H1 (cell line): ENCODE measurements around the gene CHCHD1. TPM values are rescaled to one million over a fixed set of nuclear protein-coding genes. Genes with fewer than 3 reads are reported as not detected.

Experiments
- CTCF ChIA-PET: fragments of 300-600 bp; sonication (Branson Sonifier 250); formaldehyde crosslinking; loops from one replicate; lab custom pipeline; 2021; ENCODE audit not compliant: partially characterized antibody; lab: Charles Lee
- POLR2A ChIA-PET: fragments of 300-600 bp; sonication (Branson Sonifier 250); formaldehyde crosslinking; loops from one replicate; lab custom pipeline; 2021; ENCODE audit warnings: inconsistent platforms; ENCODE audit not compliant: partially characterized antibody; lab: Charles Lee
- DNase-seq, 2 experiments: peaks; one replicate each; pipeline versions ENCODE4 v3.0.0 to v3.0.0-alpha.2; 2010 to 2022; ENCODE audit warnings: low spot score in 2 of 2, low read depth in 1 of 2, mixed read lengths in 1 of 2
- FAIRE-seq: peaks from 2 replicates; lab custom pipeline; 2011; peaks lifted over from hg19 to GRCh38; lab: Jason Lieb, UNC
- H2AFZ ChIP-seq: 2 replicates; pipeline ENCODE4 v1.8.1; 2012; ENCODE audit warnings: low read length, inconsistent platforms
- H2AK5ac ChIP-seq: 2 replicates; pipeline ENCODE4 v1.6.1; 2013; ENCODE audit warnings: low read depth, low read length
- H2BK120ac ChIP-seq: replicated peaks from 2 replicates; pipeline ENCODE3; 2013; ENCODE audit warnings: low read depth, low read length, inconsistent platforms
- H2BK12ac ChIP-seq: 2 replicates; pipeline ENCODE4 v1.6.1; 2013; ENCODE audit warnings: low read depth, low read length
- H2BK15ac ChIP-seq: 2 replicates; pipeline ENCODE4 v1.6.1; 2013; ENCODE audit warnings: low read length
- H2BK20ac ChIP-seq: 2 replicates; pipeline ENCODE4 v1.6.1; 2013; ENCODE audit warnings: low read length
- H2BK5ac ChIP-seq: 2 replicates; pipeline ENCODE4 v1.6.1; 2013; ENCODE audit warnings: low read depth, low read length
- H3K14ac ChIP-seq: 2 replicates; pipeline ENCODE4 v1.6.1; 2013; ENCODE audit warnings: inconsistent platforms; ENCODE audit not compliant: insufficient read length
- H3K18ac ChIP-seq: 2 replicates; pipeline ENCODE4 v1.6.1; 2013; ENCODE audit warnings: low read length; ENCODE audit errors: extremely low read depth
- H3K23ac ChIP-seq: 2 replicates; pipeline ENCODE4 v1.6.1; 2013; ENCODE audit warnings: inconsistent platforms; ENCODE audit not compliant: insufficient read length
- H3K23me2 ChIP-seq: 2 replicates; pipeline ENCODE4 v1.6.1; 2013; ENCODE audit warnings: low read depth, low read length
- H3K27ac ChIP-seq: 2 replicates; pipeline ENCODE4 v1.6.1; 2011; ENCODE audit warnings: low read depth, low read length, inconsistent platforms
- H3K27me3 ChIP-seq, 4 experiments: replicated peaks in 1 of 4; 1 replicate in 1 of 4; 2 replicates in 3 of 4; pipeline versions ENCODE4 v1.6.1 to v1.8.1; 2011 to 2013; ENCODE audit warnings: low read length in 3 of 4, mild to moderate bottlenecking in 3 of 4, inconsistent platforms in 2 of 4, mixed read lengths in 2 of 4, moderate library complexity in 1 of 4; ENCODE audit not compliant: control insufficient read depth in 3 of 4, insufficient read depth in 3 of 4; ENCODE audit errors: extremely low read depth in 1 of 4
- H3K36me3 ChIP-seq, 4 experiments: 2 replicates each; pipeline versions ENCODE4 v1.6.1 to v1.8.1; 2011 to 2013; ENCODE audit warnings: mild to moderate bottlenecking in 4 of 4, low read length in 3 of 4, moderate library complexity in 2 of 4, control low read depth in 1 of 4, inconsistent platforms in 1 of 4; ENCODE audit not compliant: insufficient read depth in 4 of 4, control insufficient read depth in 2 of 4
- H3K4ac ChIP-seq: replicated peaks from 2 replicates; pipeline ENCODE3; 2013; ENCODE audit warnings: low read length, low read depth, mixed read lengths, inconsistent platforms; ENCODE audit not compliant: insufficient read length
- H3K4me1 ChIP-seq, 4 experiments: replicated peaks in 1 of 4; 1 replicate in 1 of 4; 2 replicates in 3 of 4; pipeline versions ENCODE4 v1.6.1 to v1.8.1; 2011 to 2013; ENCODE audit warnings: low read length in 3 of 4, inconsistent platforms in 2 of 4, mixed read lengths in 1 of 4; ENCODE audit not compliant: insufficient read depth in 4 of 4, control insufficient read depth in 3 of 4
- H3K4me2 ChIP-seq, 2 experiments: 2 replicates each; pipeline versions ENCODE4 v1.6.1 to v1.8.1; 2011 to 2013; ENCODE audit warnings: low read depth in 2 of 2, low read length in 2 of 2, control low read depth in 1 of 2, inconsistent platforms in 1 of 2, mild to moderate bottlenecking in 1 of 2; ENCODE audit not compliant: insufficient read depth in 1 of 2
- H3K4me3 ChIP-seq, 4 experiments: fragments of 200-600, 300-600 bp in 1 of 4; sonication (generic), shearing (Covaris generic), sonication (Bioruptor Twin) in 1 of 4; 2 replicates each; pipeline versions ENCODE4 v1.5.1 to v1.8.1; 2011 to 2016; ENCODE audit warnings: low read length in 4 of 4, low read depth in 3 of 4, control low read depth in 2 of 4, inconsistent platforms in 2 of 4, mild to moderate bottlenecking in 2 of 4, mixed read lengths in 1 of 4, moderate library complexity in 1 of 4; ENCODE audit not compliant: insufficient read depth in 2 of 4; ENCODE audit errors: extremely low read depth in 1 of 4
- H3K56ac ChIP-seq: replicated peaks from 2 replicates; pipeline ENCODE3; 2013; ENCODE audit warnings: low read depth, mild to moderate bottlenecking, mixed read lengths, low read length, inconsistent platforms; ENCODE audit not compliant: insufficient read length
- H3K79me1 ChIP-seq: 2 replicates; pipeline ENCODE4 v1.6.1; 2013; ENCODE audit warnings: low read depth, low read length, control low read depth
- H3K79me2 ChIP-seq, 2 experiments: 2 replicates each; pipeline versions ENCODE4 v1.6.1 to v1.8.1; 2012 to 2013; ENCODE audit warnings: low read length in 2 of 2, mild to moderate bottlenecking in 2 of 2, inconsistent platforms in 1 of 2; ENCODE audit not compliant: insufficient read depth in 2 of 2, control insufficient read depth in 1 of 2
- H3K9ac ChIP-seq, 4 experiments: replicated peaks in 1 of 4; 1 replicate in 1 of 4; 2 replicates in 3 of 4; pipeline versions ENCODE4 v1.6.1 to v1.8.1; 2011 to 2013; ENCODE audit warnings: low read depth in 3 of 4, low read length in 3 of 4, control low read depth in 2 of 4, mild to moderate bottlenecking in 2 of 4, moderate library complexity in 2 of 4, inconsistent platforms in 1 of 4; ENCODE audit errors: extremely low read depth in 1 of 4
- H3K9me3 ChIP-seq, 2 experiments: 2 replicates each; pipeline versions ENCODE4 v1.6.1 to v1.8.1; 2012 to 2013; ENCODE audit warnings: mild to moderate bottlenecking in 2 of 2, moderate library complexity in 2 of 2, control low read depth in 1 of 2, inconsistent platforms in 1 of 2, low read depth in 1 of 2, low read length in 1 of 2, mixed read lengths in 1 of 2; ENCODE audit not compliant: insufficient read depth in 2 of 2
- H4K20me1 ChIP-seq, 2 experiments: replicated peaks in 1 of 2; 2 replicates each; pipeline versions ENCODE3 to v1.8.1; 2011 to 2013; ENCODE audit warnings: inconsistent platforms in 2 of 2, low read length in 2 of 2, mild to moderate bottlenecking in 1 of 2; ENCODE audit not compliant: insufficient read depth in 2 of 2, control insufficient read depth in 1 of 2
- H4K5ac ChIP-seq: 2 replicates; pipeline ENCODE4 v1.6.1; 2013; ENCODE audit warnings: low read length, low read depth, mixed read lengths, inconsistent platforms; ENCODE audit not compliant: insufficient read length
- H4K8ac ChIP-seq: 2 replicates; pipeline ENCODE4 v1.8.0; 2013; ENCODE audit warnings: mild to moderate bottlenecking, moderate library complexity, low read length, inconsistent platforms; ENCODE audit not compliant: insufficient read depth; ENCODE audit errors: extremely low read depth
- H4K91ac ChIP-seq: replicated peaks from 2 replicates; pipeline ENCODE3; 2013; ENCODE audit warnings: low read length, mixed read lengths, inconsistent platforms; ENCODE audit not compliant: insufficient read length
- ASH2L ChIP-seq: fragments of 200-600, 300-600 bp; sonication (generic); IDR thresholded peaks from one replicate; pipeline ENCODE4 v1.7.1; 2017; ENCODE audit warnings: low read length
- CBX5 ChIP-seq: fragments of 300-800, 300-1000 bp; sonication (generic); IDR thresholded peaks from 2 replicates; pipeline ENCODE4 v1.7.1; 2016; ENCODE audit warnings: antibody characterized with exemption, low read length, low read depth
- CEBPB ChIP-seq: IDR thresholded peaks from 2 replicates; pipeline ENCODE4 v1.6.1; 2012; ENCODE audit warnings: low read depth, low read length
- FOSL1 ChIP-seq: IDR thresholded peaks from 2 replicates; pipeline ENCODE4 v1.6.1; 2011; ENCODE audit warnings: mild to moderate bottlenecking, low read depth, low read length, moderate library complexity; ENCODE audit not compliant: insufficient read depth
- HDAC6 ChIP-seq: IDR thresholded peaks from one replicate; pipeline ENCODE4 v1.7.1; 2012; ENCODE audit warnings: low read depth, mild to moderate bottlenecking, inconsistent platforms, low read length, moderate library complexity
- KDM5A ChIP-seq: fragments of 200-600 bp; IDR thresholded peaks from 2 replicates; pipeline ENCODE4 v1.7.1; 2012; ENCODE audit warnings: mild to moderate bottlenecking, low read length, inconsistent platforms, mixed read lengths
- NRF1 ChIP-seq: IDR thresholded peaks from 2 replicates; pipeline ENCODE4 v1.6.1; 2011; ENCODE audit warnings: mild to moderate bottlenecking, low read depth, low read length, improper control_type of control experiment
- SIN3A ChIP-seq, 2 experiments: IDR thresholded peaks in 1 of 2; conservative IDR thresholded peaks in 1 of 2; 2 replicates each; pipeline ENCODE4 v1.6.1; 2011 to 2012; ENCODE audit warnings: low read length in 2 of 2, improper control_type of control experiment in 1 of 2, low read depth in 1 of 2, mild to moderate bottlenecking in 1 of 2
- SIRT6 ChIP-seq: IDR thresholded peaks from one replicate; pipeline ENCODE4 v1.7.1; 2012; ENCODE audit warnings: low read length, inconsistent platforms
- TBP ChIP-seq: IDR thresholded peaks from 2 replicates; pipeline ENCODE4 v1.6.1; 2011; ENCODE audit warnings: low read depth, low read length, improper control_type of control experiment
- WGBS, 2 experiments: shearing (Covaris generic) in 1 of 2; methylation state at CpG; one replicate each; pipeline versions ENCODE4 v1.1.6 to v1.1.7; 2013 to 2015; ENCODE audit warnings: low lambda C conversion rate in 2 of 2, mixed read lengths in 2 of 2, inconsistent platforms in 1 of 2, low coverage in 1 of 2, missing lambda C conversion rate in 1 of 2; ENCODE audit not compliant: insufficient replicate concordance in 2 of 2, insufficient coverage in 1 of 2, insufficient read length in 1 of 2; ENCODE audit errors: extremely low coverage in 1 of 2, missing lambda C conversion rate in 1 of 2; 5-methylcytosine and 5-hydroxymethylcytosine counted together
- polyA plus RNA-seq, 7 experiments: library from polyadenylated mRNA; depleted of rRNA in 3 of 7; stranded (reverse) in 5 of 7; unstranded in 2 of 7; fragments of >200 nt in 5 of 7; fragments of 200-250 nt in 2 of 7; gene quantifications; 1 replicate in 5 of 7; 2 replicates in 1 of 7; 4 replicates in 1 of 7; pipeline versions ENCODE4 v1.2.1 to v1.2.3, GENCODE V29; 2011 to 2013; ENCODE audit warnings: missing spikeins in 2 of 7, mixed read lengths in 2 of 7
- total RNA-seq: library from RNA; stranded (reverse); fragmentation: NEBNext Ultra II Directional; extraction: Animal tissue kit (Norgen Biotek cat#: 25700); gene quantifications from 2 replicates; pipeline ENCODE4 v1.2.1, GENCODE V29; 2021
- TF ChIP-seq, protein P1 (sequence below): IDR thresholded peaks from 2 replicates; pipeline ENCODE4 v1.6.1; 2012; ENCODE audit warnings: inconsistent platforms

The CHCHD1 gene
- total and polyA plus RNA-seq, 2 of the 8 experiments (the other 6 are each of a cell fraction or from before 2014, with no cell fraction given) = 44.9 to 58.1 TPM

DNA sequence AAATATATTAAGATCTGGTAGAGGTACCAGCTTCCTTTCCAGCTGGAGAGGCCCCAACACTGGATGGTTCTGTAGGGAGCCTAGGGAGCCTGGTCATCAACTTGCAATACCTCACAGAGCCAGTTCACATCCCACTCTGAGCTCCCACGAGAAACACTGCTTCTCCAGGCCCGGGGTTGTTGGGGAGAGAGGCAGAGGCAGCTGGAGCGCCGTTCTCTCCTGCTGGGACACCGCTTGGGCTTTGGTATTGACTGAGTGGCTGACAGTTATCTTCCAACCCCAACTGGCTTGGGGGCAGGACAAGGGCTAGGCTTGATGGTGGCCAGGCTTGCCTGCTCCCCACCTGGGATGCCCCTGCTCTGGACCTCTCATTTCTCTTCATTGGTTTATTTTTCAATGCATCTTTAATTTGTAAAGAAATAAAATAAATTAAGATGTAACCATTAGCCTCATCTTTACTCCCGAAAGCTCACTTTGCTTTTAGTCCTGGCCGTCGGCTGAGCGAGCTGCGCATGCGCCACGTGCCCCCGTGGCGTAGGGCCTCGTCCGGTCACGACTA lies 10.0 kb upstream of the CHCHD1 start:
- Histone ChIP-seq H3K14ac (no peak overlapping the region), H3K36me3 (peaks cover 7 to 38% (median 19%) of the 10 kb centered on the region in 4 experiments), H3K56ac (no peak overlapping the region), H2AK5ac (no peak overlapping the region), H4K20me1 (peaks cover 2 to 13% of the 10 kb centered on the region in 2 experiments), H3K4ac (no peak overlapping the region), H4K5ac (peak overlapping the region; percentile 12), H3K4me3 (peak overlapping the region; percentile 84 to 91 (median 87)), H4K8ac (peak overlapping the region; percentile 87), H4K91ac (no peak overlapping the region), H2BK5ac (peak overlapping the region; percentile 94), H3K27me3 (no peaks in the 10 kb centered on the region; a peak in 1 of 7 replicates), H3K23ac (no peak overlapping the region), H3K9ac (peak overlapping the region in 3 of 4 experiments; percentile 76 to 93 (median 78); a peak in 5 of 7 replicates), H2AFZ (0 out of 2 replicates have a peak overlapping the region, but pooled peaks have one; percentile 13), H2BK20ac (no peak overlapping the region), H3K23me2 (peaks cover 10% of the 10 kb centered on the region), H3K4me2 (peak overlapping the region; percentile 97), H3K79me1 (peaks cover 2% of the 10 kb centered on the region; the same call in 1 of the 2 replicates), H3K27ac (0 out of 2 replicates have a peak overlapping the region, but pooled peaks have one; percentile 65), H3K79me2 (peaks cover 0 to 15% of the 10 kb centered on the region in 2 experiments; a peak in 2 of 4 replicates), H3K18ac (no peak overlapping the region; the same call in 1 of the 2 replicates), H3K4me1 (peaks cover 3 to 13% (median 8%) of the 10 kb centered on the region in 4 experiments; a peak in 5 of 7 replicates), H2BK12ac (no peak overlapping the region), H2BK15ac (no peak overlapping the region), H3K9me3 (no peaks in the 10 kb centered on the region), H2BK120ac (no peak overlapping the region)
- CTCF ChIA-PET = interaction anchor here (0.6 to 4.9 kb wide), 8 partner anchors 11 to 124 kb away, joined by 3 to 17 read pairs (median 5); partner anchors contain the start of genes CHCHD1 and ZSWIM8
- FAIRE-seq (no peak), DNase-seq (no peak)
- POLR2A ChIA-PET = interaction anchor here (0.7 to 6.2 kb wide), 19 partner anchors 12 to 525 kb away, joined by 3 to 79 read pairs (median 6); partner anchors contain the start of genes CHCHD1, DNAJC9, SEC24C and ZSWIM8
- WGBS, 2 experiments = 15% methylated on average over 17 of the region's 17 CpGs; no CpG with 5 or more reads in 1 of the 2 experiments
- TF ChIP-seq NRF1 (peak; percentile 89), CEBPB (no peak), SIRT6 (no peak), KDM5A (no peak), TBP (no peak), SIN3A (conservative IDR thresholded peaks at IDR 0.05 in 1 of 2, IDR thresholded peaks at IDR 0.05 in 1 of 2; ENCODE audit: low read depth in 1 of 2, low read length in 2 of 2) (0 out of 4 replicates have a peak, but pooled peaks of 1 of the 2 experiments have one; percentile 54), CBX5 (no peak), HDAC6 (no peak), FOSL1 (no peak), ASH2L (no peak)
- TF ChIP-seq, protein P1, sequence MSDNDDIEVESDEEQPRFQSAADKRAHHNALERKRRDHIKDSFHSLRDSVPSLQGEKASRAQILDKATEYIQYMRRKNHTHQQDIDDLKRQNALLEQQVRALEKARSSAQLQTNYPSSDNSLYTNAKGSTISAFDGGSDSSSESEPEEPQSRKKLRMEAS = peak; percentile 69; the same call in 1 of the 2 replicates
